GM18873 (cell line): ENCODE results near the gene NEURL1.

Source experiments
- ATAC-seq: cut with Tn5 transposase; IDR thresholded peaks from one replicate; pipeline ENCODE4 v1.9.1; 2021; ENCODE audit warnings: mild to moderate bottlenecking, moderate library complexity, moderate number of reproducible peaks; ENCODE audit not compliant: unreplicated experiment, low FRiP score

Gene NEURL1, protein sequence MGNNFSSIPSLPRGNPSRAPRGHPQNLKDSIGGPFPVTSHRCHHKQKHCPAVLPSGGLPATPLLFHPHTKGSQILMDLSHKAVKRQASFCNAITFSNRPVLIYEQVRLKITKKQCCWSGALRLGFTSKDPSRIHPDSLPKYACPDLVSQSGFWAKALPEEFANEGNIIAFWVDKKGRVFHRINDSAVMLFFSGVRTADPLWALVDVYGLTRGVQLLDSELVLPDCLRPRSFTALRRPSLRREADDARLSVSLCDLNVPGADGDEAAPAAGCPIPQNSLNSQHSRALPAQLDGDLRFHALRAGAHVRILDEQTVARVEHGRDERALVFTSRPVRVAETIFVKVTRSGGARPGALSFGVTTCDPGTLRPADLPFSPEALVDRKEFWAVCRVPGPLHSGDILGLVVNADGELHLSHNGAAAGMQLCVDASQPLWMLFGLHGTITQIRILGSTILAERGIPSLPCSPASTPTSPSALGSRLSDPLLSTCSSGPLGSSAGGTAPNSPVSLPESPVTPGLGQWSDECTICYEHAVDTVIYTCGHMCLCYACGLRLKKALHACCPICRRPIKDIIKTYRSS

DNA sequence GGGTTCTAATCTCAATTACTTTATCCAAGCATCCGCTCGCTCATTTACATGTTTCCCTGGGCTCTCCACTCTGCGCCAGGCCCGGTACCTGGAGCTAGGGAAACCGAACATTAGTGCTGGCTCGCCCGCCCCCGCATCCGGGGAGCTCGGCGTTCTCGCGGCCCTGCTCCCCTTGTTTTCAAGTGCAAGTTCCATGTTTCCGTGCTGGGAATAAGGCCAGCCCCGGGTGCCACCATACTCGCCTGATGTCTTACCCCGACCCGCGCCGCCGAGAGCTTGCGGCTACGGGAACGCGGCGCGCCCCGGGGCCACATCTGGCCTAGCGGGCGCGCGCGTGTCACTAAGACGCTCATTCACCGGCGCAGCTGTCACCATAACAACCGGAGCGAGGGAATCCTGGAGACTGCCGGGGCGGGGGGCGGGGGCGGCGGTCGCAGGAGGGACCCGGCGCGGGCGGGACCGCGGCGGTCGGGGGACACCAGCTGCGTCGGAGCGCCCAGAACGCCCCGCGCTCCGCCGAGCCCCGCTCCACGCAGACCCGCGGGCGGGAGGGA lies at the start of gene NEURL1:
NEURL1 (plus strand) TSS at position 344 of the 554 bp plus-strand sequence. CDS start 683 bp downstream, outside the sequence.
- no peak for ATAC-seq

DNA sequence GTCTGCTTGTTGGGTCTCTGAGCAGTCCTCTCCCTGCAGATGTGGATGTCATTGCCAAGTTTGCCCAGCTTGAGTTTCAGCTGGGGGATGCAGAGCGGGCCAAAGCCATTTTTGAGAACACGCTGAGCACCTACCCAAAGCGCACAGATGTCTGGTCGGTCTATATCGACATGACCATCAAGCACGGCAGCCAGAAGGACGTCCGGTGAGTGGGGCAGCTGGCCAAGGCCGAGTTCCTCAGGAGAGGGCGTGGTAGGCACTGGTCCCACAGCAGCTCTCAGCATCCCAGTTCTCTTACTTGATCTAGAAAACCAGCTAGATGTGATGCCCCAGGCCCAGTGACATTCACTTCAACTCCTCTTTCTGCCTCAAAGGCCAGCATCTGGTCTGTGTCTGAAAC lies 49.0 kb upstream of the NEURL1 start:
- ATAC-seq = no peak

DNA sequence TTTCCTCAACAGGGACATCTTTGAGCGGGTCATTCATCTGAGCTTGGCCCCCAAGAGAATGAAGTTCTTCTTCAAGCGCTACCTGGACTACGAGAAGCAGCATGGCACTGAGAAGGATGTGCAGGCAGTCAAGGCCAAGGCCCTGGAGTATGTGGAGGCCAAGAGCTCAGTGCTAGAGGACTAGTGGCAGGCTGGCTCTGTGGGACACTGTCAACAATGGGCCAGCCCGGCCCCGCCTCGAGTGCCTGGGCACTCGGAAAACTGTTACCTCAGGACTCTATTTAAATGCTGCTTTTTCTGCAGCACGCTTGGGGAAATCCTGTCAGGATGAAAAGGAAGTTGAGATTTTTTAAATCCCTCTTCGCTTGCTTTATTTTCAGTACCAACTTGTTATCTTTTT lies 48.1 kb upstream of the NEURL1 start:
- no peak for ATAC-seq

DNA sequence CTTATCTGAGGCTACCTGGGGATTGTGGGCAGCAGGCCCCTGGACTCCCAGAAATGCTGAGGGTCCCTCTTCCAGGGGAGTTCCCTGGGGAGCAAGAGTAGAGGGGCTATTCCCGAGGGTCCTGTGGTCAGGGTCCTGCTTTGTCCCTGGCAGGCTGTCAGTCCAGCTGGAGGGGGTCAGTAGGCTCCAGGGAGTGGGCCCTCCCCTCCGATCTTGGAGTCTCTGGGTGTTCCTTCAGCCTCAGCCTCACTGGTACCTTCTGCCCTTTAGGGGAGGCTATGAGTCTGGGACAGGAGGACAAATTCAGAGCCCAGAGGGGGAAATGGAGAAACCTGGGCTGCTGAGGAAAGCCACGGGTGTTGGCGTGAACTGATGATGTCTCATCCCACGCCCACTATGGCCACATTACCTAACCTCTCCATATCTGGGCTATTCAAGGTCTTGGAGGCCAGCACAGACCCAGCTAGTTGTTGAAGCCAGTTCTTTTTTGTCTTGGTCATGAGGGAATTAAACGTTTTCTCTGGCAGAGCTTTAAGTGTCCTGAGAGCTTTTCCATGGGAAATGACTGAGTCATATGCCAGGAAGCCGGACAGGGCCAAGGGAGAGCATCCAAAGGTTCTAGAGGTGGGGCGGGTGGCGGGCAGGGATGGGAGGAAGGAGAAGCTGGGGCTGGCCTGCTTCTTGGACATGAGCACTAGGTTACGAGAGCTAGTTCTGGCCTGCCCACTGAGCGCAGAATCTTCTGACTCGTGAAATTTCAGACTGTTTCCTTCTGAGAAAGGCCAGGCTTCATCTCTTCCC lies 47.5 kb upstream of the NEURL1 start:
- no peak for ATAC-seq

DNA sequence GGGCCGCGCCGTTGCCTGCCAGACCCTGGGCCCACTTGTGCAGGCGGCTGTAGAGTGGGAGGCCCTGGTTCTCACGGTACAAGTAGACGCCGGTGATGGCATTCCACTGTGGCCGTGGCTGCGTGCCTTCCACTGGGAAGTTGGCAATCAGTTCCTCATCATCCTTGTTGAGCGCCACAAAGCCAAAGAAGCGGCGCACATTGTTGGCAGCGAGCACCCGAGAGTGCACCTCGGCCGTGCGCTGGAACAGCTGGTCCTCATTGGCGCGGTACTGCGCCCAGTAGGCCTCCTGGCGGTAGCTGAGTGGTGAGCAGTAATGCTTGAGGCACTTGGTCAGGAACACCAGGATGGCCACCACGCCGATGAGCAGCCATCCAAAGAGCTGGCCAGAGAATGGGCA lies 46.3 kb upstream of the NEURL1 start:
- ATAC-seq = no peak

DNA sequence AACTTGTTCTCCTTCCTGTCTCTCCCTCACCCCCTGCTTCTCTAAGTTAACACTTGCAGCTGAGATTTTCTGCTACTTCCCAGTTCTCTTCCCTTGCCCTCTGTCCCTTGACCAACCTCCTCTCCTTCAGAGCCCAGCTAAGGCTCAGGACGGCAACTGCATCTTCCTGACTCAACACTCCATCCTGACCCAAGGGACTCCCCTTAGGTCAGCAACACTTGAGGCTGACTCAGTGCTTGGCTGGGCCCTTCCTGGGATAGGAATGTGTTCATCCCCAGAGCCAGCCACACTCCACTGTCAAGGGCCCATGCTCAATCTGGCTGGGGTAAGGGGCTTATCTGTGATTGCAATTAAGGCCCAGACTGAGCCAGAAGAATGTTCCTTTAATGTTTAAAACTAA lies 44.8 kb upstream of the NEURL1 start:
- ATAC-seq = no peak

DNA sequence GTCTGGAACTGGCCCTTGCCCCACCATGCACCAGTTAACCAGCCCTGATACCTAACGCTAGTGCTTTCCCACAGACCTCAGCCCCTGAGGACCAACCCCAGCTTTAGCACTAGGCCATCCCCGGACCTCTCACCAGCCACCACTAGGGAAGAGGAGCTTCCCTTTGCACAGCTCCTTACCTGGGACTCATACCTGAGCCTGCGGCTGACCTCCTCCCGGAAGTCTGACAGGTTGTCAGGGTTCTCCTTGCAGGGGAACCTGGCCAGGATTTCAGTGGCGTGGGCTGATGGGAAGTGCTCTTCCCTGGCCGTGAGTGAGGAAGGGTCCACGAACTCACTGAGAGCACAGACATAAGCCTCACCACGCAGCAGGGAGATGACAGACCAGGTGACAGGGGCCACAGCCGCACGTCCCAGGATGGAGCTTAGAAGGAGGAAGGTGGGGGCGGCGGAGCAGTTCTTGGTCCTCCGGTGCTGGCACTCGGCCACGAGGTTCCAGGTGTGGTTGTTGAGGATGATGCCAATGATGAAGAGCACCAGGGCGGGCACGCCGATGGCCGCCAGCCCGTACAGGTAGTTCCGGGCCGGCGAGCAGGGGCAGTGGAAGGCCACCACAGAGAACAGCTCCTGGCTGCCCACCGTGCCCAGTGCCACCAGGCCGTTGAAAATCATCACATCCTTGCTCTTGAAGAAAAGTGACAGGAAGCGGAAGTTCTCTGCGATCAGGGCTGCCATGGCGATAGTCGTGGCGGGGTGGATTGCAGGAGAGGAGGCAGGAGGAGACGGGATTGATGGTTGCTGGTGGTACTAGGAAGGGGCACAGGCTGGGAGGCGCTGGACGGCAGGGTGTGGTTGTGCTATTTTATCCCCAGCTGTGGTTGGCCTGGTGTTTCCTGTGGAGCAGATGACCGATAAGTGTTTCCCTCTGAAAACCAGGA lies 44.0 kb upstream of the NEURL1 start:
- no peak for ATAC-seq

DNA sequence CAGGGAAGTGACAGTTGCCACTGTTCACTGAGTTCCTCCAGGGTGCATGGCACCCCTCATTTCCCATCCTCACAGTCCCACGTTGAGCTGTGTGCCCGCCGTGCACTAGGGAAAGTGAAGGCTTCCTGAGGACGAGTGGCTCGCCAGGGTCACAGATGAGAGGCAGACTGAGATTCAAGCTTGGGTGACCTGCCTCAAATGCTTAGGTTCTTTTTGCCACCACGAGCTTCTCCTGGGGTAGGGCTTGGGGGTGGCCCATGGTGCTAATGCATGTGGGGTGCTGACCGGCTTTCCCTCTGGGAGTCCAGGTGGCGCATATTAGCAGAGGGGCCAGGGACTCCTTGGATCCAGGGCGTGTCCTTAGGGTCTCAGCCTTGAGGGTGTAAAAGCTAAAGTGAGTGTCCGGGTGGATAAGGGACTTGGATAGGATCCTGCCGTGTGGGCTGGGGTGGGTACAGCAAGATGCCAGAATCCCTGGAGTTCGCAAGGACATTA lies 43.3 kb upstream of the NEURL1 start:
- no peak for ATAC-seq

DNA sequence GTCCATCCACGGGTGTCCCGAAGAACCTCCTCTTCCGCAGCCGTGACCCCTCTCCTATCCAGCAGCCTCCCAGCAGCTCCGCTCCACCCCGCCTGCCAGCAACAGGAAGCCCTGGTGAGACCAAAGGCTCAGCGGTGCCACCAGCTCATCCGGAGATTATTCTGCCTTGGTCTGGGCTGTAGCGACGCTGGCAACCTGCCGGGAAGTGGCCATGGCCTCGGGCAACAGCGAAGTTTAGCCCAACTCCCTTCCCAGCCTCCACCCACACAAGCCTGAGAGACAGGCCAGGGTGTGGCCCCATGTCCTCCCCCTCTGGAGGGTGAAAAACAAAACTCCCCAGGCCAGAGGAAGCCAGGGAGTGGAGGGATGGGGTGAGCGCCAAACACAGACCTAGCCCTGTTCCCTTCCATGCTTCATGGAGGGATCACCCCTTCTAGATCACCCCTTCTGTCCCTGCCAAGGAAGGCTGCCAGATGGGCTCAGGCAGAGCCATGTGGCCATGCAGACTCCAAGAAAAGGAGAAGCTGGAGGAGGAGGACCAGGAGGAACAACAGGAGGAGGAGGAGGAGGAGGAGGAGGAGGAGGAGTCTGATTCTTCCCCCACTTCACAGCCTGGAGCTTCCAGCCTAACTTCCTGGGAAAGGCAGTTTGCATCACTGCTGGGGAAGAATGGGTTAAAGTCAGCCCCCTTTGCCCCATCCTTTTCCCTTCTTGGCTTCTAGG lies 42.3 kb upstream of the NEURL1 start:
- ATAC-seq = no peak

DNA sequence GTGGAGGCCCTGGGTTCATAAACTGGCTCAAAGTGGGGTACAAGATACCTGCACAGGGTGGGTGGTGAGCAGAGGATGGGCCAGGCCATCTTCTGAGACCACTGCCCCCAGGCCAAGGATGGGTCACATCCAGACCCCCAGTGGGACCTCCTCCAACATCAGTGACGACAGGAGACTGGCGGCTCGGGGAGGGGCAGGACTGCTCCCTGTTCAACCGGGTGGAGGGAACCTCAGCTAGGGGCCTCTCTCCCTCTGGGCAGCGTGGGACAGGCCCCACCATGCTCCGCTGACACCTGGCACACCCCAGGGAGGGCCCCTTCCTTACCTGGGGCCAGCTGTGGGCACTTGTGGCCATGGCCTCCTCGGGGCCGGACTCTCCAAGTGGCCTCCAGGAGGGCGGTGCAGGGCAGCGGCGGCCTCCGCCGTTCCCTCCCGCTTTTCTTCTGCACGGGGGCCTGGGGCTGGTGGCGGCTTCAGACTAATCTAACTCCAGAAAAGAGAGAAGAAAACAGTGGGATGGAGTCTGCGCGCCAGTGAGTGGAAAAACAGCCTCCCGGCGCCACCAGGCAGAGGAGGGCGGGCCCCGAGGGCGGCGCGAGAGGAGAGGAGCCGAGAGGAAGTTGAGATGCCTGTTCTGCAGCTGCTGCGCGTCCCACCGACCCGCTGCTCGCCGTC lies 41.5 kb upstream of the NEURL1 start, which contains the start of gene CALHM2:
CALHM2 (minus strand) TSS at position 540 of the 675 bp plus-strand sequence. CDS start 2,429 bp downstream, outside the sequence.
- ATAC-seq = peak; percentile 59

DNA sequence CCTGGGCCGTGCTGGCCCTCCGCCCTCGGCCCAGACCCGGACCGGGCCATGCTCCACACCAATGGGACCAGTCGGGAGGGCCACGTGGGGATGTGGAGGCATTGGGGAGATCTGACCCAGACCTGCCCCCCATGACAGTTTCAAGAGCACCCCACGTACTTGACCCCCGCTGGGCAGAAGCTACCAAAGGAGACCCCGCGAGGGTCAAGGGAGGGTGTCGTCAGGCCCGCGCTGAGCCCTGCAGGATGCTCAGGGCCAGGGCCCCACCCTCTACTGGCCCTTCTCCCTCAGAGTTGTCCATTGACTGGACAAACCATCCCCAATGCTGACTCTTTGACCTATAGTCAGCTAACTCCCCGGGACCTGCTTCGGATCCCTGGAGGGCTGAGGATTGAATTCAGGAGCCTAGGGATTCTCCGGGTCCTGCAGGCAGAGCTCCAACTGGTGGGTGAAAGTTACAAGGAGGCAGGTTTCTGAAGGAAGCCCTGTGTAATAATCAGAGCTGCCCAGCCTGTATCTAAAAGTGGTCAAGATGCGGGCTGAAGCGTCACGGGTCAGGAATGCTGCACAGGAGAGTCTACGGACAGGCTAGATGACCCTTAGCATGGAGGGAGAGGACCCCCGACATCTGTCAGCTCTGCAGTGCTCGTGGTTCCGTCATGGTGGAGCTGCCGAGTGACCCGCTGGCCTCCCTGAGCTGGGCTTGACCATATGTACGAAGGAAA lies 40.8 kb upstream of the NEURL1 start:
- no peak for ATAC-seq

DNA sequence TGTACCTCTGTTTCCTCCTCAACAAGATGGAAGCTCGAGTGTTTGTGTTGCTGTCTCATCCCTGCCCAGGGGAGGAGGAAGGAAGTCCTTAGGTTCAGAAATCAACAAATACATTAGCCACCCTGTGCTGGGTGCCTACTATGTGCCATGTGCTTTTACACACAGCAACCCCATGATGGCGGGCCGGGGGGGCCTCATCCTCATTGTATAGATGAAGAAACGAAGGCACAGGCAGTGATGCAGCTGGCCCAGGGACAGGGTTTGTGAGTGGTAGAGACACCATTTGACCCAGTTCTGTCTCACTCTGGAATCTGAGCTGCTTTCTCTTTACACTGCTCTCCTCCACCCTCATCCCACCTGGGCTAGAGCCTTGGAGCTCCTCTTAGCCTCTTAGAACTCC lies 39.5 kb upstream of the NEURL1 start:
- no peak for ATAC-seq

DNA sequence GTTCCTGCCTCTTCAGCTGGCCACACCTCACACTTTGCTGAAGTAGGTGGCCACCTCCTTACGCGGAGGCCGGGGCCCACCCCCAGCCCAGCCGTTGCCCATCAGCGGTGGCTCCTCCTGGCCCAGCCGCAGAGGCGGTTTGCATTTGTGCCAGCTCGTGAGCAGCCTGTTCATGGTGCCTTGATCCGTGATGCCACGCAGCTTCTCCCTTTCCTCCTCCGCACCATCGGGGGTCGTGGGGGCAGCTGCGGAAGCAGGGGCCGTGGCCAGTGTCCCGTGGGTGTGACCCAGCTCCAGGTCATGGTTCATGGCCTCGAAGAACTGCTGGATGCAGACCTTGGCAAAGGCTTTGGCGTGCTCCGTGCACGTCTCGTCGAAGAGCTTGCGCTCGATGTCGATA lies 38.3 kb upstream of the NEURL1 start:
- no peak for ATAC-seq

DNA sequence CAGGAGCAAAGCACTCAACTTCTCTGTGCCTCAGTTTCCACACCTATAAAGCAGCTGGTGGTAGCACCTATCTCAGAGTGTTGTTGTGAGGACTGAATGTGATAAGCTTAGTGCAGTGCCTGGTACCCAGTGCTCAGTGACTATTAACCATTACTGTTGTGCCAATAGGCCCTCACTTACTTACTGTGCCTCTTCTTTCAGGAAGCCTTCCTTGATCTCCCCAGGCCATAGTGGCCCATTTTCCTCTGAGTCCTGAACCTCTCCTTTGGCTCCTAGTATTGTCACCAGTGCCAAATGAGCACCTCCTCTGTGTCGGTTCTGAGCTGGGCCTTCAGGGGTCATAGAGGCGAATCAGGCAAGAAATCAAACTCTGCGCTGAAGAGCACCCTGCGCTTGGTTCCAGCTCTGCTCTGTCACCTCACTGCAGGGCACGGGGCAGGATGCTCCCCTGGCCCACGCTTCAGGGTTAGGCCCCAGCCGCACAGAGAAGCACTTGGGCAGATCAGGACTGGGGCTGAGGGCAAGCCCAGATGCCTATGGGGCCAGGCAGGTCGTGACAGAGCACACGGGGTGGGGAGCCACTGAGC lies 37.3 kb upstream of the NEURL1 start:
- ATAC-seq = no peak

DNA sequence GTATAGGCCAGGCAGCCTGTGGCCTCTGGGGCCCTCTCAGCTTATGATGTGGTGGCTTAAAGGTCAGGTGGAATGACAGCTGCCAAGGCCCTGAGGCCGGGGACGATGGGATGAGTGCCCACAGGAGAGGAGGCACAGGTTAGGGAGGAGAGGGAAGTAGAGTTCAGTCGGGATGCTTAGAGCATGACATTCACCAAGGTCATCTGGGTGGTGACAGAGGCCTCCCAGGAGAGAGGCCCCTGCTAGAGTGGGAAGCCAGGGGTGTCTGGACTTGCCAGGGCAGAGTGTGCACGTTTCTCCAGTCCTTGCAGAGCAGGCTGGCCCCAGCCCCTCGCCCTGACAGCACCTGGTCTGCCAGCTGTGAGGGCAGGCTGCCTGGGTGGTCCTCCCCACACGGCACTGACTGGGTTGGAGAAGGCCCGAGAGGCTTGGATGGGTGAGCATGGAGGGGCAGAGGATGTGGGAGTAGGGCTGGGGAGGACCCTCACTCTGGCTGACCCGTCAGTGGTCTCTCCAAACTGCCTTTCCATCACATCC lies 36.3 kb upstream of the NEURL1 start:
- no peak for ATAC-seq

DNA sequence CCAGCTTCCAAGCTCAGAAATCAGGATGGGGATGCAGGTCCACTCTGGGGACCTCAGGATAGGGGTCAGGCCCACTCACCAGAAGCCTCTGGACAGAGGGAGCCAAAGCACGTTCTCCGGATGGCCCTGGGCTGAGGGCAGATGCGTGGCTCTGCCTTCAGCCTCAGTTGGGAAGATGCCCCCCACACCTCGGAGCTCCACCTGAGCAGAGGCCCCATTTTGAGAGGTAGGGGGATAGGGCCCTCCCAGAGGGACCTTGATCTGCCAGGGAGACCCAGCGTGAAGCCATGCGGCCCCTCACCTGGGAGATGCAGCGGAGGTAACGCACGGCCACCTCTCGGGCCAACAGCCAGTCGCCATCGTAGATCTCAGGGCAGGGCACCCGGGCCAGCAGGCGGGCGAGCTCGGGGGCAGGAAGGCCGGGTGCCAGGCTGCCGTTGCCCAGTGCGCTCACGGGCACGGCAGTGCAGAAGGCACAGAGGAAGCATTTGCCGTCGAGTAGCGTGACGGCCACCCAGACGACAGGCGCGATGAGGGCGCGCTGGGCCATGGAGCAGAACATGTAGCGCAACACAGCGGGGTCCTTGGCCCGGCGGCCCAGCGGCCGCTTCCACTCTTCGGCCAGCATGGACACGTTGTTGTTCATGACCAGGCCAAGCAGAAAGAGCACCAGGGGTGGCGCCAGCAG lies 35.5 kb upstream of the NEURL1 start:
- no peak for ATAC-seq

DNA sequence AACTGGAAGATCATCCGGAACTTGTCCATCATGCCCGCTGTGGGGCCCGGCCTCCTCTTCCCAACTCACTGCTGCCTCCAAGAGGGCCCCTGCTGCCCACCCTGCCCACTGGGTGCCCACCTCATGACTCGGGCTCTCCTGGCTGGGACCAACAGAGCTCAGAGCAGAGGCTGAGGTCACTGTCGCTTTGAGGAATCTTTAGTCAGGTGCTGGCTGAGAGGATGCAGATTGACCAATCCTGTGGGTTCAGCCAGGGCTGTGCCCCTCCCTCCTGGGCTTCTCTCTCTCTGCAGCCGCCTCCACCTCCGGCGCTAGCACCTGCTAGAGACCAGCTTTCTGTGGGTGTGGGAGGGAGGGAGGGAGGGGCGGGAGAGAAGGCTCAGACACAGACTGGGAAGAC lies 34.8 kb upstream of the NEURL1 start, which contains the start of gene CALHM1:
CALHM1 (minus strand) TSS at position 181 of the 400 bp plus-strand sequence; CDS start at position 32, 149 bp downstream.
- ATAC-seq = no peak
